ENCODE measurements around the gene GP1BA.
"Not testable (repeated sequence)": the region's sequence is repeated elsewhere in the genome, so short reads cannot be mapped to it uniquely, and the experiment has no call there.

GP1BA gene

DNA sequence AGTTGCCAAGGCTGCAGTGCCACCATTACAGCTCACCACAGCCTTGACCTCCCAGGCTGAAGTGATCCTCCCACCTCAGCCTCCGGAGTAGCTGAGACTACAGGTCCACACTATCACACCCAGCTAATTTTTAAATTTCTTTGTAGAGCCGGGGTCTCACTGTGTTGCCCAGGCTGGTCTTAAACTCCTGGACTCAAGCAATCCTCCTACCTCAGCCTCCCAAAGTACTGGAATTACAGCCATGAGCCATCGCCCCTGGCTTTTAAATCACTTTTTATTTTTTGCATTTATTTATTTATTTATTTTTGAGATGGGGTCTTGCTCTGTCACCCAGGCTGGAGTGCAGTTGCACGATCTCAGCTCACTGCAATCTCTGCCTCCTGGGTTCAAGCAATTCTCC, 17.5 kb upstream of the GP1BA start:
- H3K56ac ChIP-seq (ENCODE audit: low read length); H2BK15ac ChIP-seq (replicated peaks; ENCODE audit: low read depth); H3K4me3 ChIP-seq (ENCODE audit: low read length); H3K36me3 ChIP-seq (ENCODE audit: control insufficient read depth, insufficient read depth, low read length); H3K9ac ChIP-seq (ENCODE audit: low read length); H3K23ac ChIP-seq (ENCODE audit: low read length); H2AK5ac ChIP-seq (ENCODE audit: low read length); H3K27me3 ChIP-seq (ENCODE audit: insufficient read depth, low read length, poor library complexity); H3K27ac ChIP-seq (ENCODE audit: low read depth, low read length); H3K4ac ChIP-seq (ENCODE audit: low read depth, low read length); H3K4me1 ChIP-seq (ENCODE audit: control insufficient read depth, low read depth, low read length); H3K79me1 ChIP-seq (ENCODE audit: low read length); H3K18ac ChIP-seq (ENCODE audit: low read length); H4K8ac ChIP-seq (ENCODE audit: low read depth, low read length); H2BK120ac ChIP-seq (ENCODE audit: low read depth, low read length); H4K5ac ChIP-seq (ENCODE audit: low read length); H3K4me2 ChIP-seq (ENCODE audit: low read length); H3K79me2 ChIP-seq (ENCODE audit: control insufficient read depth, insufficient read depth, low read length); DNase-seq; H2BK5ac ChIP-seq (ENCODE audit: low read length): not testable (repeated sequence)
- WGBS (ENCODE audit: extremely low coverage, insufficient coverage, low lambda C conversion rate), result no CpG with 5 or more reads among the region's 4 CpGs

DNA sequence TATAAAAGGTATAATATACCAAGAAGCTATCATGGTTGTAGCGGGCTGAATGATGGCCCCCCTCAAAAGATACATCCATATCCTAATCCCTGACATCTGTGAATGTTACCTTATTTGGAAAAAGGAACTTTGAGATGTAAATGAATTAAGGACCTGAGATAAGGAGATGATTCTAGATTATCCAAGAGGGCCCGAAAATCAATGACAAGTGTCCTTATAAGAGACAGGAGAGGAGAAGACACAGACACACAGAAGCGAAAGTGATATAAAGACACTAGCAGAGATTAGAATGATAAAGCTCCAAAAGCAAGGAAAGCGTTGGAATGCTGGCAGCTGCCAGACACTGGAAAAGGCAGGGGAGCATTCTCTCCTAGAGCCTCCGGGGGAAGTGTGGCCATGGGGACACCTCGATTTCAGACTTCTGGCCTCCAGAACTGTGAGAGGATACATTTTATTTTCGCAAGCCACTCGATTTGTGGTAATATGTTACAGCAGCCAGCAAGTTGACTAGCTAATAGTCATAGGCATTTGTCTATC, 12.5 kb upstream of the GP1BA start:
- Histone ChIP-seq H2AK5ac (ENCODE audit: low read length) (no peak overlapping the region), H2BK120ac (ENCODE audit: low read depth, low read length) (no peak overlapping the region), H3K18ac (ENCODE audit: low read length) (no peak overlapping the region), H2BK5ac (ENCODE audit: low read length) (no peak overlapping the region), H3K56ac (ENCODE audit: low read length) (no peak overlapping the region), H3K9ac (ENCODE audit: low read length) (no peak overlapping the region), H3K27me3 (ENCODE audit: insufficient read depth, low read length, poor library complexity) (no peaks in the 10 kb centered on the region), H4K8ac (ENCODE audit: low read depth, low read length) (no peak overlapping the region), H3K4me3 (ENCODE audit: low read length) (no peak overlapping the region), H3K4ac (ENCODE audit: low read depth, low read length) (no peak overlapping the region), H3K4me1 (ENCODE audit: control insufficient read depth, low read depth, low read length) (no peaks in the 10 kb centered on the region), H3K27ac (ENCODE audit: low read depth, low read length) (no peak overlapping the region), H3K79me1 (ENCODE audit: low read length) (no peaks in the 10 kb centered on the region), H3K36me3 (ENCODE audit: control insufficient read depth, insufficient read depth, low read length) (no peaks in the 10 kb centered on the region), H3K79me2 (ENCODE audit: control insufficient read depth, insufficient read depth, low read length) (no peaks in the 10 kb centered on the region), H3K23ac (ENCODE audit: low read length) (no peak overlapping the region), H4K5ac (ENCODE audit: low read length) (no peak overlapping the region), H2BK15ac (replicated peaks; ENCODE audit: low read depth) (no peak overlapping the region), H3K4me2 (ENCODE audit: low read length) (no peak overlapping the region)
- peak; percentile 58 for DNase-seq
- WGBS (ENCODE audit: extremely low coverage, insufficient coverage, low lambda C conversion rate), result no CpG with 5 or more reads among the region's 8 CpGs

DNA sequence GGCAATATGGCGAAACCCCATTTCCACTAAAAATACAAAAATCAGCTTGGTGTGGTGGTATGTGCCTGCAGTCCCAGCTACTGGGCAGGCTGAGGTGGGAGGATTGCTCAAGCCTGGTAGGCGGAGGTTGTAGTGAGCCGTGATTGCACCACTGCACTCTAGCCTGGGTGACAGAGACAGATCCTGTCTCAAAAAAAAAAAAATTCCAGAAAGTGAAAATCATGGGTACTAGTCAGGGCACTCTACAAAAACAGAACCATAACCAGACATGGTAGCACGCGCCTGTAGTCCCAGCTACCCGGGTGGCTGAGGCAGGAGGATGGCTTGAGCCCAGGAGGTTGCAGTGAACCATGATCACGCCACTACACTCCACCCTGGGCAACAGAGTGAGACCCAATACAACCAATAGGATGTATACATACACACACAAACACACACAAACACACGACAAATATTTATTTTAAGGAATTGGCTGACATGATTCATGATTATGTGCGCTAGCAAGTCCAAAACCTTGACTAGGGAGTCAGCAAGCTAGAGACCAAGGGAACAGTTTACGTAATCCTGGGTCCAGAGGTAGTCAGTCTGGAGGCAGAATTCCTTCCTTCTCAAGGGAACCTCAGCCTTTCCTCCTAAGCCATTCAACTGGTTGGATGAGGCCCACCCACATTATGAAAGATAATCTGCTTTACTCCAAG, 11.6 kb upstream of the GP1BA start:
- DNase-seq, result no peak

DNA sequence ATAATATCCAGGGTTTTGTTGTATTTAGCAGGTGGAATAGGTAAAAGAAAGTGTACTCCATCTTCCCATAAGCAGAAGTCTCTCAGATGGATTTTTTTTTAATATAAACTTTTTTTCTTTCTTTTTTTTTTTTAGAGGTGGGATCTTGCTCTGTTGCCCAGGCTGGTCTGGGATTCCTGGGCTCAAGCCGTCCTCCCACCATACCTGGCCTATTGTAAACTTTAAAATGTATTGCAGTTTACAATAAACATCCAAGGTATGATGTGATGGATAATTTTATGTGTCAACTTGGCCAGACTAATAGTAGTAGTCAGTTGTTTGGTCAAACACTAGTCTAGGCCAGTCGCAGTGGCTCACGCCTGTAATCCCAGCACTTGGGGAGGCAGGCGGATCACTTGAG, 10.8 kb upstream of the GP1BA start:
- H2BK15ac ChIP-seq (replicated peaks; ENCODE audit: low read depth), result no peak overlapping the region
- no peak overlapping the region for H2BK5ac ChIP-seq (ENCODE audit: low read length)
- H3K23ac ChIP-seq (ENCODE audit: low read length), result no peak overlapping the region
- H3K4me2 ChIP-seq (ENCODE audit: low read length), result no peak overlapping the region
- no peak overlapping the region for H3K9ac ChIP-seq (ENCODE audit: low read length)
- no peak overlapping the region for H4K5ac ChIP-seq (ENCODE audit: low read length)
- no peak overlapping the region for H3K27ac ChIP-seq (ENCODE audit: low read depth, low read length)
- H3K18ac ChIP-seq (ENCODE audit: low read length), result no peak overlapping the region
- no peaks in the 10 kb centered on the region for H3K79me1 ChIP-seq (ENCODE audit: low read length)
- no peak overlapping the region for H3K4me3 ChIP-seq (ENCODE audit: low read length)
- no peak overlapping the region for H3K56ac ChIP-seq (ENCODE audit: low read length)
- no peak overlapping the region for H2AK5ac ChIP-seq (ENCODE audit: low read length)
- H3K4me1 ChIP-seq (ENCODE audit: control insufficient read depth, low read depth, low read length), result no peaks in the 10 kb centered on the region
- no peak for DNase-seq
- no peak overlapping the region for H3K4ac ChIP-seq (ENCODE audit: low read depth, low read length)
- no peak overlapping the region for H4K8ac ChIP-seq (ENCODE audit: low read depth, low read length)
- no CpG with 5 or more reads among the region's 4 CpGs for WGBS (ENCODE audit: extremely low coverage, insufficient coverage, low lambda C conversion rate)
- no peaks in the 10 kb centered on the region for H3K36me3 ChIP-seq (ENCODE audit: control insufficient read depth, insufficient read depth, low read length)
- H2BK120ac ChIP-seq (ENCODE audit: low read depth, low read length), result no peak overlapping the region
- H3K79me2 ChIP-seq (ENCODE audit: control insufficient read depth, insufficient read depth, low read length), result no peaks in the 10 kb centered on the region
- H3K27me3 ChIP-seq (ENCODE audit: insufficient read depth, low read length, poor library complexity), result no peaks in the 10 kb centered on the region

More for the DNA sequence above, 11.6 kb upstream of the GP1BA start:
- no peaks in the 10 kb centered on the region for H3K79me2 ChIP-seq (ENCODE audit: control insufficient read depth, insufficient read depth, low read length)
- no peak overlapping the region for H2BK5ac ChIP-seq (ENCODE audit: low read length)
- no peak overlapping the region for H3K9ac ChIP-seq (ENCODE audit: low read length)
- H4K5ac ChIP-seq (ENCODE audit: low read length), result no peak overlapping the region
- no peak overlapping the region for H3K23ac ChIP-seq (ENCODE audit: low read length)
- no peak overlapping the region for H3K56ac ChIP-seq (ENCODE audit: low read length)
- no peak overlapping the region for H3K18ac ChIP-seq (ENCODE audit: low read length)
- no peak overlapping the region for H3K4me2 ChIP-seq (ENCODE audit: low read length)
- no peak overlapping the region for H4K8ac ChIP-seq (ENCODE audit: low read depth, low read length)
- H3K27me3 ChIP-seq (ENCODE audit: insufficient read depth, low read length, poor library complexity), result no peaks in the 10 kb centered on the region
- H3K79me1 ChIP-seq (ENCODE audit: low read length), result no peaks in the 10 kb centered on the region
- no peak overlapping the region for H3K27ac ChIP-seq (ENCODE audit: low read depth, low read length)
- no CpG with 5 or more reads among the region's 10 CpGs for WGBS (ENCODE audit: extremely low coverage, insufficient coverage, low lambda C conversion rate)
- no peaks in the 10 kb centered on the region for H3K36me3 ChIP-seq (ENCODE audit: control insufficient read depth, insufficient read depth, low read length)
- H3K4ac ChIP-seq (ENCODE audit: low read depth, low read length), result no peak overlapping the region
- no peaks in the 10 kb centered on the region for H3K4me1 ChIP-seq (ENCODE audit: control insufficient read depth, low read depth, low read length)
- H2BK15ac ChIP-seq (replicated peaks; ENCODE audit: low read depth), result no peak overlapping the region
- no peak overlapping the region for H2AK5ac ChIP-seq (ENCODE audit: low read length)
- no peak overlapping the region for H3K4me3 ChIP-seq (ENCODE audit: low read length)
- H2BK120ac ChIP-seq (ENCODE audit: low read depth, low read length), result no peak overlapping the region

DNA sequence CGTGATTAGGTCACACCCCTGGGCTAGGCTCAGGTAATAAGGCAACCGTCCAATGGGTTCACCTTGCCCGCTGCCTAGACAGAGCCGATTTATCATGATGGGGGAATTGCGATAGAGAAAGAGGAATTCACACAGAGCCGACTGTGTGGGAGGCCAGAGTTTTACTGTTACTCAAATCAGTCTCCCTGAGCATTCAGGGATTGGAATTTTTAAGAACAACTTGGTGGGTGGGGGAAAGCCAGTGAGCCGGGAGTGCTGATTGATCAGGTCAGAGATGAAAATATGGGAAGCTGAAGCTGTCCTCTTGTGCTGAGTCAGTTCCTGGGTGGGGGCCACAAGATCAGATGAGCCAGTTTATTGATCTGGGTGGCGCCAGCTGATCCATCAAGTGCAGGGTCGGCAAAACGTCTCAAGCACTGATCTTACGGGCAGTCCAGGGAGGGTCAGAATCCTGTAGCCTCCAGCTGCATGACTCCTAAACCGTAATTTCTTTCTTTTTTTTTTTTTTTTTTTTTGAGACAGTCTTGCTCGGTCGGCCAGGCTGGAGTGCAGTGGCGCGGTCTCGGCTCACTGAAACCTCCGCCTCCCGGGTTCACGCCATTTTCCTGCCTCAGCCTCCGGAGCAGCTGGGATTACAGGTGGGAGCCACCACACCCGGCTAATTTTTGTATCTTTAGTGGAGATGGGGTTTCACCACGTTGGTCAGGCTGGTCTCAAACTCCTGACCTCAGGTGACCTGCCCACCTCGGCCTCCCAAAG, 5.3 kb upstream of the GP1BA start:
- not testable (repeated sequence) for DNase-seq; H3K4ac ChIP-seq (ENCODE audit: low read depth, low read length); H2BK5ac ChIP-seq (ENCODE audit: low read length); H3K79me2 ChIP-seq (ENCODE audit: control insufficient read depth, insufficient read depth, low read length); H3K4me1 ChIP-seq (ENCODE audit: control insufficient read depth, low read depth, low read length); H3K27me3 ChIP-seq (ENCODE audit: insufficient read depth, low read length, poor library complexity); H4K8ac ChIP-seq (ENCODE audit: low read depth, low read length); H3K9ac ChIP-seq (ENCODE audit: low read length); H2BK15ac ChIP-seq (replicated peaks; ENCODE audit: low read depth); H2BK120ac ChIP-seq (ENCODE audit: low read depth, low read length); H3K36me3 ChIP-seq (ENCODE audit: control insufficient read depth, insufficient read depth, low read length); H3K4me3 ChIP-seq (ENCODE audit: low read length); H3K18ac ChIP-seq (ENCODE audit: low read length); H3K23ac ChIP-seq (ENCODE audit: low read length); H3K79me1 ChIP-seq (ENCODE audit: low read length); H3K27ac ChIP-seq (ENCODE audit: low read depth, low read length); H3K4me2 ChIP-seq (ENCODE audit: low read length); H3K56ac ChIP-seq (ENCODE audit: low read length); H4K5ac ChIP-seq (ENCODE audit: low read length); H2AK5ac ChIP-seq (ENCODE audit: low read length)
- no CpG with 5 or more reads among the region's 24 CpGs for WGBS (ENCODE audit: extremely low coverage, insufficient coverage, low lambda C conversion rate)
